Activated CD8-positive, alpha-beta memory T cell treated with anti-CD3 and anti-CD28 coated beads, Interleukin-2, amount 50 U/mL, for 1 hour (primary cell): Measurements from ENCODE around the gene KAZN.

Experiments
- DNase-seq: peaks from one replicate; pipeline ENCODE4 v3.0.0-alpha.2; 2020; ENCODE audit errors: extremely low read depth

The KAZN gene

GRCh38 chr1:15157524-15158399, 559.3 kb downstream of the KAZN start:
- DNase-seq = no peak

DNA sequence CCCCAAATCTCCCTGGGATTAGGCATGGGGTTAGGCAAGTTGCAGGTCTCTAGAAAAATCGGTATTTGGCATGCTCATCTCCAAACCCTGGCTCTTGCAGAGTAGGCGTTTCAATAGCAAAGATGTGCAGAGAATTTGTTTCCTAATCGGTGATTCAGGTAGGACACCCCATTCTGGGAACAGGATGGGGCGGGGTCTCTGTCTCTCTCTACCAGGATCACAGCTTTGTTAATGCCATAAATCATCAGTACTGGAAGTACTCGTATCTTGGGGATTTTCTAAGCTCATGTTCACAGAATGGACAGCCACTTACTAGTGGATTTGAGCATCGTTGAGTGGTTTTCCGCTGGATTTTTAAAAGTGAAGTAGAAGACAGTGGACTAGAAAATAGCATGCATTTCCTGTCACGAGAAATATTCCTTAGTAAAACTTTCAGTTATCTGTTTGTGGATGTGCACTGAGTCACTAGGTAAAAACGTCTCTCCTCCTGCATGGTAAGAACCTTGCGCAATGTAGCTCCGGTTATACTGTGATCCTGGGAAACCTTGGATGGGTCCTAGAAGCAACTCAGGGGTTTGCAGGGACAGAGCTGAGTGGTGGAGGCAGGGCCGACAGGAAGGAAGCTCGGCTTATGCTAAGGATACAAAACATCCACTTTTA, 560.2 kb downstream of the KAZN start:
- no peak for DNase-seq

GRCh38 chr1:15159166-15159555, 560.7 kb downstream of the KAZN start:
- no peak for DNase-seq

GRCh38 chr1:15160626-15161025, 562.1 kb downstream of the KAZN start:
- DNase-seq = no peak

DNA sequence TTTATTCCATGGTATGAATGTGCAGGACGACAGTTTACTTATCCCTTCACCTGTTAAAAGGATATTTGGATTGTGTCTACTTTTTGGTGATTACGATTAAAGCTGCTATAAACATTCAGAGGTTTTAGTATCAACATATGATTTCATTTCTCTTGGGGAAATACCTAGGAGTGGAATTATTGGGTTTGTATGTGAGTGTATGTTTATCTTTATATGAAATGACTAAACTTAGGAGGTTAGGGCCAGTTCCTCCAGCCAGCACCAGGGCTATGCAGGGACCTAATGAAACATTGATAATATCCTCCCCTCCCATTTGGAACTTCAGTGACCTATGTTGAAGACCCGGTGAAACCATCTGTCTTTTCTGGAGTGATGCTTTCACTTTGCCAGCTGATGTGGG, 568.9 kb downstream of the KAZN start:
- DNase-seq = no peak
